CD4-positive, alpha-beta T cell (primary cell): ENCODE results near the gene DUOX2. TPM values are rescaled to one million over a fixed set of nuclear protein-coding genes. Genes with fewer than 3 reads are reported as not detected.

Source experiments
- ATAC-seq: fragments of 200-7000 bp; cut with Tn5 transposase; one replicate; pipeline ENCODE4 v1.10.0; 2022; ENCODE audit warnings: mild to moderate bottlenecking; ENCODE audit not compliant: poor library complexity
- CTCF ChIA-PET: fragments of 350-600 bp; sonication (Branson Sonifier 250); formaldehyde crosslinking; loops from one replicate; lab custom pipeline; 2021; ENCODE audit warnings: antibody characterized with exemption, inconsistent platforms; lab: Charles Lee
- POLR2A ChIA-PET: fragments of 350-600 bp; sonication (Branson Sonifier 250); formaldehyde crosslinking; loops from one replicate; lab custom pipeline; 2021; ENCODE audit warnings: antibody characterized with exemption, inconsistent platforms; lab: Charles Lee
- DNase-seq, 14 experiments: peaks; one replicate each; pipeline ENCODE4 v3.0.0-alpha.2; 2013 to 2020; ENCODE audit warnings: mixed read lengths in 2 of 14
- H3K27ac ChIP-seq, 2 donors: one replicate each; pipeline versions ENCODE4 v1.5.1 to v1.7.0; 2013; ENCODE audit warnings: low read length in 2 of 2, low read depth in 1 of 2, mild to moderate bottlenecking in 1 of 2
- H3K27me3 ChIP-seq, 2 experiments: 1 replicate in 1 of 2; 2 replicates in 1 of 2; pipeline versions ENCODE4 v1.6.1 to v1.7.0; 2013; ENCODE audit warnings: low read length in 2 of 2, control low read depth in 1 of 2, mild to moderate bottlenecking in 1 of 2, moderate library complexity in 1 of 2; ENCODE audit not compliant: insufficient read depth in 2 of 2, control insufficient read depth in 1 of 2
- H3K36me3 ChIP-seq: one replicate; pipeline ENCODE4 v1.6.1; 2013; ENCODE audit warnings: low read length, control low read depth; ENCODE audit not compliant: insufficient read depth
- H3K4me1 ChIP-seq: one replicate; pipeline ENCODE4 v1.6.1; 2013; ENCODE audit warnings: low read length, control low read depth; ENCODE audit not compliant: insufficient read depth
- H3K4me3 ChIP-seq: one replicate; pipeline ENCODE4 v1.5.1; 2013; ENCODE audit warnings: mild to moderate bottlenecking, low read length, moderate library complexity
- H3K9me3 ChIP-seq, 2 experiments: 1 replicate in 1 of 2; 2 replicates in 1 of 2; pipeline versions ENCODE4 v1.6.1 to v1.7.0; 2013; ENCODE audit warnings: low read length in 2 of 2, mild to moderate bottlenecking in 2 of 2, control low read depth in 1 of 2, moderate library complexity in 1 of 2; ENCODE audit not compliant: control insufficient read depth in 1 of 2, insufficient read depth in 1 of 2
- H3K27ac Mint-ChIP-seq: one replicate; pipeline ENCODE4 v1.8.0; 2020; ENCODE audit warnings: mixed read lengths
- H3K27me3 Mint-ChIP-seq: one replicate; pipeline ENCODE4 v1.8.0; 2021; ENCODE audit warnings: mixed read lengths
- H3K36me3 Mint-ChIP-seq: one replicate; pipeline ENCODE4 v1.8.0; 2021; ENCODE audit warnings: low read depth, mixed read lengths
- H3K4me1 Mint-ChIP-seq: one replicate; pipeline ENCODE4 v1.8.0; 2021; ENCODE audit warnings: low read depth, mixed read lengths
- H3K4me3 Mint-ChIP-seq: one replicate; pipeline ENCODE4 v1.8.0; 2020; ENCODE audit warnings: mild to moderate bottlenecking, mixed read lengths
- H3K9me3 Mint-ChIP-seq: one replicate; pipeline ENCODE4 v1.8.0; 2020; ENCODE audit warnings: mixed read lengths
- intact Hi-C, 2 experiments: fragments of 100-400 bp; cut with DNase I in 1 of 2; cut with micrococcal nuclease in 1 of 2; formaldehyde crosslinking; loops; one replicate each; pipeline versions ENCODE4 v1.15.1 to v1.9.0; 2023 to 2025; cut with DNase I, micrococcal nuclease
- total RNA-seq, 174 experiments: library from RNA in 2 of 174; stranded (reverse) in 2 of 174; gene quantifications; one replicate each; pipeline ENCODE4 v1.2.3 and lab custom pipeline; 2021 to 2026
- TF ChIP-seq, protein P1 (sequence below): fragments of 200-600 bp; IDR thresholded peaks from one replicate; pipeline ENCODE4 v1.8.0; 2022; ENCODE audit warnings: antibody characterized with exemption, mild to moderate bottlenecking

Gene DUOX2
- total RNA-seq, 2 experiments from 2014 or later, result 0.05 to 0.08 TPM

- Histone ChIP-seq H3K4me1 (no peaks in the 10 kb centered on the region), H3K36me3 (no peaks in the 10 kb centered on the region), H3K27me3 (peaks cover 0 to 17% of the 10 kb centered on the region in 2 experiments), H3K27ac (no peak overlapping the region), H3K4me3 (no peak overlapping the region), H3K9me3 (no peaks in the 10 kb centered on the region)
- Mint-ChIP-seq H3K9me3 (no peaks in the 10 kb centered on the region), H3K4me3 (no peak overlapping the region), H3K36me3 (no peaks in the 10 kb centered on the region), H3K27ac (no peak overlapping the region), H3K27me3 (peaks cover 34% of the 10 kb centered on the region), H3K4me1 (no peaks in the 10 kb centered on the region)
- CTCF ChIA-PET, result interaction anchor here (2.4 kb wide), 1 partner anchor 27 kb away, joined by 5 read pairs; no protein-coding TSS in a partner anchor
- TF ChIP-seq, protein P1, sequence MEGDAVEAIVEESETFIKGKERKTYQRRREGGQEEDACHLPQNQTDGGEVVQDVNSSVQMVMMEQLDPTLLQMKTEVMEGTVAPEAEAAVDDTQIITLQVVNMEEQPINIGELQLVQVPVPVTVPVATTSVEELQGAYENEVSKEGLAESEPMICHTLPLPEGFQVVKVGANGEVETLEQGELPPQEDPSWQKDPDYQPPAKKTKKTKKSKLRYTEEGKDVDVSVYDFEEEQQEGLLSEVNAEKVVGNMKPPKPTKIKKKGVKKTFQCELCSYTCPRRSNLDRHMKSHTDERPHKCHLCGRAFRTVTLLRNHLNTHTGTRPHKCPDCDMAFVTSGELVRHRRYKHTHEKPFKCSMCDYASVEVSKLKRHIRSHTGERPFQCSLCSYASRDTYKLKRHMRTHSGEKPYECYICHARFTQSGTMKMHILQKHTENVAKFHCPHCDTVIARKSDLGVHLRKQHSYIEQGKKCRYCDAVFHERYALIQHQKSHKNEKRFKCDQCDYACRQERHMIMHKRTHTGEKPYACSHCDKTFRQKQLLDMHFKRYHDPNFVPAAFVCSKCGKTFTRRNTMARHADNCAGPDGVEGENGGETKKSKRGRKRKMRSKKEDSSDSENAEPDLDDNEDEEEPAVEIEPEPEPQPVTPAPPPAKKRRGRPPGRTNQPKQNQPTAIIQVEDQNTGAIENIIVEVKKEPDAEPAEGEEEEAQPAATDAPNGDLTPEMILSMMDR, result no peak
- ATAC-seq, result no peak
- POLR2A ChIA-PET, result no interaction called here
- intact Hi-C loops, result no loop called here
- no peak for DNase-seq
These were observed 22.4 kb downstream of the DUOX2 start for GRCh38 chr15:45091576-45091975.

- DNase-seq, result no peak
- Mint-ChIP-seq H3K36me3 (no peaks in the 10 kb centered on the region), H3K27me3 (peaks cover 34% of the 10 kb centered on the region), H3K9me3 (no peaks in the 10 kb centered on the region), H3K27ac (no peak overlapping the region), H3K4me1 (no peaks in the 10 kb centered on the region), H3K4me3 (no peak overlapping the region)
- Histone ChIP-seq H3K27me3 (peaks cover 0 to 17% of the 10 kb centered on the region in 2 experiments), H3K36me3 (no peaks in the 10 kb centered on the region), H3K4me3 (no peak overlapping the region), H3K4me1 (no peaks in the 10 kb centered on the region), H3K27ac (no peak overlapping the region), H3K9me3 (no peaks in the 10 kb centered on the region)
- CTCF ChIA-PET, result interaction anchor here (2.4 kb wide), 1 partner anchor 27 kb away, joined by 5 read pairs; no protein-coding TSS in a partner anchor
- POLR2A ChIA-PET, result no interaction called here
- TF ChIP-seq, protein P1, result no peak
- ATAC-seq, result no peak
- intact Hi-C loops, result no loop called here
These were observed 22.8 kb downstream of the DUOX2 start for GRCh38 chr15:45091161-45091560.

GRCh38 chr15:45089712-45090373, 24.1 kb downstream of the DUOX2 start:
- peaks cover 0 to 18% of the 10 kb centered on the region in 2 experiments for H3K27me3 ChIP-seq
- Mint-ChIP-seq H3K27ac (no peak overlapping the region), H3K9me3 (no peaks in the 10 kb centered on the region), H3K27me3 (peaks cover 42% of the 10 kb centered on the region), H3K36me3 (no peaks in the 10 kb centered on the region), H3K4me3 (no peak overlapping the region), H3K4me1 (no peaks in the 10 kb centered on the region)
- ChIA-PET POLR2A (no interaction called here), CTCF (interaction anchor here (1.0 kb wide), 1 partner anchor 28 kb away, joined by 4 read pairs; no protein-coding TSS in a partner anchor)
- TF ChIP-seq, protein P1, result no peak
- DNase-seq, result no peak
- intact Hi-C loops, result no loop called here
- no peak overlapping the region for H3K4me3 ChIP-seq
- H3K9me3 ChIP-seq, result no peaks in the 10 kb centered on the region
- H3K36me3 ChIP-seq, result no peaks in the 10 kb centered on the region
- no peak overlapping the region for H3K27ac ChIP-seq
- no peak for ATAC-seq
- H3K4me1 ChIP-seq, result no peaks in the 10 kb centered on the region
